RWPE1 (cell line): ENCODE data around the gene C19orf38.

ENCODE experiments used
- CTCF ChIA-PET: fragments of 350-600 bp; sonication (Branson Sonifier 250); formaldehyde crosslinking; extraction: SDS; loops from one replicate; lab custom pipeline; 2021; lab: Yijun Ruan, JAX
- POLR2A ChIA-PET: fragments of 400-600 bp; formaldehyde crosslinking; extraction: SDS; loops from one replicate; lab custom pipeline; 2020; ENCODE audit warnings: antibody characterized with exemption; ENCODE audit not compliant: low non-redundant PET; lab: Yijun Ruan, JAX
- DNase-seq: peaks from one replicate; pipeline ENCODE4 v3.0.0; 2012; ENCODE audit warnings: low spot score
- H3K27ac ChIP-seq: fragments of 450-650 bp; 2 replicates; pipeline ENCODE4 v1.5.1; 2017
- CTCF ChIP-seq: fragments of 450-650 bp; conservative IDR thresholded peaks from 2 replicates; pipeline ENCODE4 v1.5.1; 2017; ENCODE audit warnings: low read depth, mild to moderate bottlenecking

C19orf38 gene

DNA sequence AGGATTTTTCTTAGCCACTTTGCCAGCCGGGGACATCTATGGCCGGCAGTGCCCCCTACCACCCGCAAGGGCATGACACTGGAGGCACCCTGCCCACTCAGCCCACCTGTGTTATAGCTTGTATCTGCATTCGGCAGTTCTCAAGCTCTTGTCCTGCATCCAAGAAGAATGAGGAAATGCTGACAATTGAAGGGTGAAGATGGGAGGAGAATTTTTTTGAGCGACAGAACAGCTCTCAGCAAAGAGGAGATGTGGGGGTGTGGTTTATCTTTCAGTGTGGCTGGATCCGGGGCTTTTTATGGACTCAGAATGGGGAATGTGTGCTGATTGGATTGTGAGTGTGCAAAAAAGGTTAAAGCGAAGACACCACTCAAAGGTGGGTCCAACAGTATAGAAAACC, 5.4 kb upstream of the C19orf38 start:
- no peak overlapping the region for H3K27ac ChIP-seq
- POLR2A ChIA-PET = no interaction called here
- TF ChIP-seq CTCF = no peak
- CTCF ChIA-PET = interaction anchor here (0.7 to 1.5 kb wide), 2 partner anchors 22 to 141 kb away, joined by 4 to 7 read pairs; no protein-coding TSS in a partner anchor
- no peak for DNase-seq

GRCh38 chr19:10846500-10847202, 1.6 kb upstream of the C19orf38 start:
- ChIA-PET POLR2A (no interaction called here), CTCF (no interaction called here)
- no peak for DNase-seq
- H3K27ac ChIP-seq = no peak overlapping the region
- no peak for TF ChIP-seq CTCF

- ChIA-PET CTCF (interaction anchor here (1.3 to 1.9 kb wide), 2 partner anchors 14 kb away, joined by 3 to 6 read pairs; no protein-coding TSS in a partner anchor), POLR2A (no interaction called here)
- H3K27ac ChIP-seq = no peak overlapping the region
- TF ChIP-seq CTCF = no peak
- DNase-seq = no peak
Measured at GRCh38 chr19:10850631-10851030, 2.4 kb downstream of the C19orf38 start.

GRCh38 chr19:10852098-10852800, 4.0 kb downstream of the C19orf38 start:
- CTCF ChIA-PET = interaction anchor here (0.6 to 1.3 kb wide), 4 partner anchors 10 to 15 kb away, joined by 3 to 5 read pairs (median 4); no protein-coding TSS in a partner anchor
- H3K27ac ChIP-seq = no peak overlapping the region
- DNase-seq = no peak
- TF ChIP-seq CTCF = no peak
- POLR2A ChIA-PET = no interaction called here

- no peak for DNase-seq
- POLR2A ChIA-PET = no interaction called here
- CTCF ChIA-PET = interaction anchor here (0.6 to 1.2 kb wide), 3 partner anchors 12 to 375 kb away, joined by 3 to 5 read pairs (median 3); no protein-coding TSS in a partner anchor
- TF ChIP-seq CTCF = no peak
- H3K27ac ChIP-seq = no peak overlapping the region
Measured at GRCh38 chr19:10852941-10853340, 4.7 kb downstream of the C19orf38 start.

DNA sequence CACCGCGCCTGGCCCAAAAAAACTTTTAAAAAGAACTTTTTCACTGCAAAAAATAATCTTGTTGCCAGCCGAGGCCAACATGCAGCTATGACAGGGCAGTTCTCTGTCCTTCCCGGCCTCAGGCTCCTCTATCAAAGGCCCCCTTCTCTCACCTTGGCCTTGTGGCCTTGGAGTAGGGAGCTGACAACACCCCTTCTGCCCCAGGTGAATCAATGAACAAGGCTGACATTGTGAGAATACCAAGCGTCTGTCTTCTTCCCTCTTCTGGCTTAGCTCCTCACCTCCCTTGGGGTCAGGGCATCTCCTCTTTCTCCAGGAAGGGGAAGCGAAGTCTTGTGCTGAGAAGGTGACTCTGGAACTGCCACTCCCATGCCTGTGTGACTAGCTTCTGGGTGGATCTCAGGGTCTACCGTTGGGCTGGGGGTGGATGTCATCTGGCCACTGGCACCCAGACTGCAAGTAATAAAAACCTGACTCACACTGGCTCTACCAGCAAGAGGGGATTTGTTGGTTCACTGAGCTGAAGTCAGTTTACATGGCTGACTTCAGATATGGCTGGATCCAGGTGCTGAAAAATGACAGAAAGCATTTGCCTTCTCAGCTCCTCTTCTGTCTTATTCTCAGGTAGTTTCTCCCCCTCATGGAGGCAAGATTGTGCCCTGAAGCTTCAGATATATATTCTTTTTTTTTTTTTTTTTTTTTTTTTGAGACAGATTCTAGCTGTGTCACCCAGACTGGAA, 6.3 kb downstream of the C19orf38 start:
- DNase-seq = no peak
- CTCF ChIA-PET = interaction anchor here (1.1 to 2.3 kb wide), 2 partner anchors 10 to 18 kb away, joined by 3 to 24 read pairs; partner anchors contain the start of gene TMED1
- POLR2A ChIA-PET = no interaction called here

More for the DNA sequence above, 6.3 kb downstream of the C19orf38 start:
- H3K27ac ChIP-seq = 0 out of 2 replicates have a peak overlapping the region, but pooled peaks have one; percentile 5
- TF ChIP-seq CTCF = no peak
